Colonic mucosa (tissue), 4 donors: ENCODE data around the gene SLC38A3. TPM values are rescaled to one million over a fixed set of nuclear protein-coding genes. Genes with fewer than 3 reads are reported as not detected.

Experiments used
- DNase-seq: peaks from one replicate; pipeline ENCODE4 v3.0.0-alpha.2; 2020
- H3K27ac ChIP-seq: fragments of 200-600 bp; one replicate; pipeline ENCODE4 v1.8.0; 2021
- H3K27me3 ChIP-seq: fragments of 200-600 bp; one replicate; pipeline ENCODE4 v1.8.0; 2021
- H3K36me3 ChIP-seq: fragments of 200-600 bp; one replicate; pipeline ENCODE4 v1.8.0; 2021
- H3K4me1 ChIP-seq: fragments of 200-600 bp; one replicate; pipeline ENCODE4 v1.8.0; 2021; ENCODE audit warnings: mild to moderate bottlenecking
- H3K4me3 ChIP-seq: fragments of 200-600 bp; one replicate; pipeline ENCODE4 v1.8.0; 2021
- H3K9ac ChIP-seq, 2 donors: one replicate each; pipeline ENCODE4 v1.7.0; 2013; ENCODE audit warnings: control low read depth in 2 of 2, low read depth in 2 of 2, low read length in 2 of 2
- H3K9me3 ChIP-seq: fragments of 200-600 bp; one replicate; pipeline ENCODE4 v1.8.0; 2021
- intact Hi-C: fragments of 100-400 bp; cut with DNase I; formaldehyde crosslinking; loops from one replicate; pipeline ENCODE4 v1.14.1; 2022
- total RNA-seq, 2 donors: library from RNA; stranded (reverse); fragmentation: NEBNext Ultra II Directional in 1 of 2; extraction: Animal tissue kit (Norgen Biotek cat#: 25700) in 1 of 2; gene quantifications; one replicate each; pipeline ENCODE4 v1.2.1, GENCODE V29; 2021
- TF ChIP-seq, protein P1 (sequence below): fragments of 200-600 bp; IDR thresholded peaks from one replicate; pipeline ENCODE4 v1.8.0; 2022; ENCODE audit warnings: antibody characterized with exemption, mild to moderate bottlenecking
- donor health status: healthy.
- donor health status: DM: no; HTN: no; CAD: no.
- donor health status: DM: no; HTN: no; CAD: no.

The SLC38A3 gene
- total RNA-seq, 2 donors from 2014 or later: 0.24 to 0.40 TPM

DNA sequence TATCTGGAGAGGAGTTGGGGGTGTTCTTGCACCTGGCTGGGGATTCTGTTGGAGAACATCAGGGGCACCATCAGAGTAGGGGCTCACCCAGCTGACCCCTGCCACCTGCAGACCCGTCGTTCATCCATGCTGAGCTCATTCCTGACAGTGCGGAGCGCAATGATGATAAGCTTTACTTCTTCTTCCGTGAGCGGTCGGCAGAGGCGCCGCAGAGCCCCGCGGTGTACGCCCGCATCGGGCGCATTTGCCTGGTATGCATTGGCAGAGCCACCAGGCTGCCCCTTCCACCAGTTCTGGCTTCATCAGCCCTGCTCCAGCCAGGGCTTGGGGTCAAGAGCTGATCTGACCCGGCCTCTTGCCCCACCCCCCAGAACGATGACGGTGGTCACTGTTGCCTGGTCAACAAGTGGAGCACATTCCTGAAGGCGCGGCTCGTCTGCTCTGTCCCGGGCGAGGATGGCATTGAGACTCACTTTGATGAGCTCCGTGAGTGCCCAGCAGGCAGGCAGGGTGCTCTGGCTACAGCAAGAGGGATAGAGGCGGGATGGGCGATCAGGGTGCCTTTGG is 22.5 kb upstream of the SLC38A3 start:
- H3K9me3 ChIP-seq: no peaks in the 10 kb centered on the region
- no peaks in the 10 kb centered on the region for H3K36me3 ChIP-seq
- no peak for DNase-seq
- H3K4me3 ChIP-seq: no peak overlapping the region
- no peak overlapping the region for H3K9ac ChIP-seq
- no peaks in the 10 kb centered on the region for H3K27me3 ChIP-seq
- no peaks in the 10 kb centered on the region for H3K4me1 ChIP-seq
- intact Hi-C loops: no loop called here
- H3K27ac ChIP-seq: no peak overlapping the region
- TF ChIP-seq, protein P1, sequence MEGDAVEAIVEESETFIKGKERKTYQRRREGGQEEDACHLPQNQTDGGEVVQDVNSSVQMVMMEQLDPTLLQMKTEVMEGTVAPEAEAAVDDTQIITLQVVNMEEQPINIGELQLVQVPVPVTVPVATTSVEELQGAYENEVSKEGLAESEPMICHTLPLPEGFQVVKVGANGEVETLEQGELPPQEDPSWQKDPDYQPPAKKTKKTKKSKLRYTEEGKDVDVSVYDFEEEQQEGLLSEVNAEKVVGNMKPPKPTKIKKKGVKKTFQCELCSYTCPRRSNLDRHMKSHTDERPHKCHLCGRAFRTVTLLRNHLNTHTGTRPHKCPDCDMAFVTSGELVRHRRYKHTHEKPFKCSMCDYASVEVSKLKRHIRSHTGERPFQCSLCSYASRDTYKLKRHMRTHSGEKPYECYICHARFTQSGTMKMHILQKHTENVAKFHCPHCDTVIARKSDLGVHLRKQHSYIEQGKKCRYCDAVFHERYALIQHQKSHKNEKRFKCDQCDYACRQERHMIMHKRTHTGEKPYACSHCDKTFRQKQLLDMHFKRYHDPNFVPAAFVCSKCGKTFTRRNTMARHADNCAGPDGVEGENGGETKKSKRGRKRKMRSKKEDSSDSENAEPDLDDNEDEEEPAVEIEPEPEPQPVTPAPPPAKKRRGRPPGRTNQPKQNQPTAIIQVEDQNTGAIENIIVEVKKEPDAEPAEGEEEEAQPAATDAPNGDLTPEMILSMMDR: no peak

DNA sequence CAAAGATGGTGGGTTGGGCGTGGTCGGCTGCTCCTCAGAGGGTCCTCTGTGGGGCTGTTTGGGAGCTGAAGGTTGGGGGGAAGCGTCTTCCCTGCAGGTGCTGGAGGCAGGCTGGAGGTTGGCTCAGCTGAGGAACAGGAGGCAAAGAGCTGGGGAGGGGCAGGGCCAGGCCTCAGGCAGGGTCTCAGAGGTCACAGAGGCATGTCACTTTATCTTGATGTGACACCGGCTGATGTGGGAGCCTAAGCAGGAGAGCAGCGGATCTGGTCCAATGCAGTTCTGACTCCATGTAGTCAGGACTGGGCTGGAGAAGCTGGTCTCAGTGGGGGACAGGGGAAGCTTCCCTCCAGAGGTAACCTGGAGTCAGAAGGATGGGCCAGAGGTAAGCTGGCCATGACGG is 21.3 kb upstream of the SLC38A3 start:
- Histone ChIP-seq H3K9ac (no peak overlapping the region), H3K4me3 (no peak overlapping the region), H3K27ac (no peak overlapping the region), H3K27me3 (no peaks in the 10 kb centered on the region), H3K4me1 (no peaks in the 10 kb centered on the region), H3K36me3 (no peaks in the 10 kb centered on the region), H3K9me3 (no peaks in the 10 kb centered on the region)
- intact Hi-C loops: no loop called here
- TF ChIP-seq, protein P1: no peak
- no peak for DNase-seq

DNA sequence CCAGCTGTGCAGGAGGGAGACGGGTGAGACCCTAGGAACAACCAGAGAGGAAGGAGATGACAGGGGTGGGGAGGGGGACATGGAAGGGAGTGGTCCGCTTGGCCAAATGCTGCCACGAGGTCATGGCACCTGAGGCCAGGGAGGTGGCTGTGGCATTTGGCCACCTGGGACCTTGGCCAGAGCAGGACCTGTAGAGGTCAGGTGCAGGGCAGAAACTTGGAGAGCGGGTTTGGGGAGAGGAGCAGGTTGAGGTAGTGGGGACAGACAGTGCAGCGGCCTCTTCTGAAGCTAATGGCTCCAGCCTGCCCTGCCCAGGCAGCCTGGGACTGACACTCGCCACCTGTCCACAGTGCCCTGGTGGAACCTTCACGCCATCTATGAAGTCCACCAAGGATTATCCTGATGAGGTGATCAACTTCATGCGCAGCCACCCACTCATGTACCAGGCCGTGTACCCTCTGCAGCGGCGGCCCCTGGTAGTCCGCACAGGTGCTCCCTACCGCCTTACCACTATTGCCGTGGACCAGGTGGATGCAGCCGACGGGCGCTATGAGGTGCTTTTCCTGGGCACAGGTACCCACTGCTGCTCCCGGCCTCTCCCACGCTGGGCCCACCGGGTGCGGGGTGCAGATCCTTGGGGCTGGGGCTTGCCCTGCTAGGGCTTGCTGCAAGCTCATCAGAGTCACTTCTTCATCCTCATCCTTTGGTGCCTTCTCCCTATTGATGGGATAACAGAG is 20.7 kb upstream of the SLC38A3 start:
- Histone ChIP-seq H3K9me3 (no peaks in the 10 kb centered on the region), H3K9ac (no peak overlapping the region), H3K27me3 (no peaks in the 10 kb centered on the region), H3K4me1 (no peaks in the 10 kb centered on the region), H3K27ac (no peak overlapping the region), H3K36me3 (no peaks in the 10 kb centered on the region), H3K4me3 (no peak overlapping the region)
- TF ChIP-seq, protein P1: no peak
- intact Hi-C loops: no loop called here
- DNase-seq: no peak

DNA sequence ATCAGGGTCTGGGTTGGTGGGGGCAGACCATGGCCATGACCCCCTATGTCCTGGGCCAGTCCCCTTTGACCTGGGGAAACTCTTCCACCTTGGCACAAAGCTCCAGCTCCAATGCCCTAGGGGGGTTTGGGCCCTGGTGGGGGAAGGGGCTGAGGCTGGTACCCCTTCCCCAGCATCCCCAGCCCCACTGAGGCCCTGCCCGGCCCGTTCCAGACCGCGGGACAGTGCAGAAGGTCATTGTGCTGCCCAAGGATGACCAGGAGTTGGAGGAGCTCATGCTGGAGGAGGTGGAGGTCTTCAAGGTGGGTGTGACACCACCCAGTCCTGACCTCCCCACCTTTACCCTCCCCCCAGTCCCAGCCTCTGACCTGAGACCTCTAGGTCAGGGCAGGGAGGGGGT is 19.8 kb upstream of the SLC38A3 start:
- TF ChIP-seq, protein P1: no peak
- no peak for DNase-seq
- Histone ChIP-seq H3K9me3 (no peaks in the 10 kb centered on the region), H3K4me3 (no peak overlapping the region), H3K9ac (no peak overlapping the region), H3K27ac (no peak overlapping the region), H3K4me1 (no peaks in the 10 kb centered on the region), H3K36me3 (no peaks in the 10 kb centered on the region), H3K27me3 (no peaks in the 10 kb centered on the region)
- intact Hi-C loops: no loop called here

DNA sequence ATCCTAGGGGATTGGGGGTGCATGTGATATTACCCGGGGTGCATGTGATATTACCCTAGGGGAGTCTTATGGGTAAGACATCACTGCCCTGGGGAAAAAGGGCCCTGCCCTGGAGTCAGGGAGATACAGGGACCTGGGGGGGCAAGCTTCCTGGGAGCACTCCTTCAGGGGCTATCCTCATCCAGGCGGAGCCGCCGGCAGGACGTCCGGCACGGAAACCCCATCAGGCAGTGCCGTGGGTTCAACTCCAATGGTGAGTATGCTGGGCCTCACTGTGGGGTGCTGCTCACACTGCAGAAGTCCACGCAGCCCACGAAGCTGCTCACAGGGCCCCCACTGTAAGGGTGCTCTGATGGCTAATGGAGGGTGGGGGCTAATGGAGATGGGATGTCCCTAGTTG is 19.0 kb upstream of the SLC38A3 start:
- no peak overlapping the region for H3K9ac ChIP-seq
- TF ChIP-seq, protein P1: no peak
- no peaks in the 10 kb centered on the region for H3K9me3 ChIP-seq
- no peak overlapping the region for H3K4me3 ChIP-seq
- H3K27ac ChIP-seq: no peak overlapping the region
- DNase-seq: no peak
- H3K36me3 ChIP-seq: no peaks in the 10 kb centered on the region
- no peaks in the 10 kb centered on the region for H3K27me3 ChIP-seq
- H3K4me1 ChIP-seq: no peaks in the 10 kb centered on the region
- intact Hi-C loops: no loop called here
